Stomach (tissue), 9 donors: Measurements from ENCODE around the gene WFDC6. TPM values are rescaled to one million over a fixed set of nuclear protein-coding genes. Genes with fewer than 3 reads are reported as not detected.

Source experiments
- DNase-seq, 2 donors: peaks; one replicate each; pipeline versions ENCODE4 v3.0.0 to v3.0.0-alpha.2; 2013 to 2019
- H3K27ac ChIP-seq, 5 donors: fragments of 200-600 bp in 4 of 5; sonication (generic) in 4 of 5; one replicate each; pipeline ENCODE4 v1.5.1; 2013 to 2019; ENCODE audit warnings: mild to moderate bottlenecking in 1 of 5, moderate library complexity in 1 of 5
- H3K27me3 ChIP-seq, 3 donors: fragments of 200-600 bp; sonication (generic); one replicate each; pipeline ENCODE4 v1.5.1; 2017 to 2019; ENCODE audit warnings: mixed run types in 1 of 3
- H3K36me3 ChIP-seq, 4 donors: fragments of 200-600 bp; sonication (generic); 1 replicate in 3 of 4; 2 replicates in 1 of 4; pipeline ENCODE4 v1.5.1; 2016 to 2019
- H3K4me1 ChIP-seq, 4 donors: fragments of 200-600 bp; sonication (generic); one replicate each; pipeline ENCODE4 v1.5.1; 2016 to 2019
- H3K4me3 ChIP-seq, 4 donors: fragments of 200-600 bp; sonication (generic) in 3 of 4; one replicate each; pipeline ENCODE4 v1.5.1; 2016 to 2019; ENCODE audit warnings: mild to moderate bottlenecking in 1 of 4
- H3K9me3 ChIP-seq, 4 donors: fragments of 200-600 bp; sonication (generic); one replicate each; pipeline ENCODE4 v1.5.1; 2016 to 2019
- CTCF ChIP-seq, 7 experiments: fragments of 450-650 bp in 4 of 7; fragments of 200-600 bp in 3 of 7; sonication (generic) in 3 of 7; IDR thresholded peaks; one replicate each; pipeline ENCODE4 v1.5.1; 2016 to 2019; ENCODE audit warnings: antibody characterized with exemption in 7 of 7, control low read depth in 2 of 7, mild to moderate bottlenecking in 1 of 7
- EP300 ChIP-seq: sonication (generic); formaldehyde crosslinking; IDR thresholded peaks from one replicate; pipeline ENCODE4 v1.6.1; 2017; ENCODE audit warnings: antibody characterized with exemption
- POLR2A ChIP-seq, 4 donors: fragments of 450-650 bp; IDR thresholded peaks; one replicate each; pipeline ENCODE4 v1.6.1; 2016; ENCODE audit warnings: antibody characterized with exemption in 4 of 4, control low read depth in 2 of 4, mild to moderate bottlenecking in 1 of 4, moderate library complexity in 1 of 4
- POLR2AphosphoS5 ChIP-seq, 3 donors: sonication (generic); formaldehyde crosslinking; IDR thresholded peaks; one replicate each; pipeline ENCODE4 v1.6.1; 2016; ENCODE audit warnings: antibody characterized with exemption in 3 of 3
- WGBS, 5 donors: extraction: QIAGEN DNeasy Blood & Tissue Kit in 3 of 5; methylation state at CpG; one replicate each; pipeline versions ENCODE4 v1.1.5 to v1.1.7; 2013 to 2018; 5-methylcytosine and 5-hydroxymethylcytosine counted together
- intact Hi-C: fragments of 100-400 bp; cut with DNase I; formaldehyde crosslinking; loops from one replicate; pipeline ENCODE4 v1.15.1; 2023; ENCODE audit warnings: low total_unique reads
- polyA plus RNA-seq, 3 donors: library from polyadenylated mRNA; stranded (reverse); fragments of 200-250 nt; gene quantifications; one replicate each; pipeline ENCODE4 v1.2.3, GENCODE V29; 2013
- small RNA-seq, 4 donors: library from RNA; depleted of rRNA; stranded (forward); fragments of <200 nt; gene quantifications; one replicate each; pipeline ENCODE3, GENCODE V24; 2016
- total RNA-seq, 5 donors: library from RNA; depleted of rRNA; stranded (reverse); fragments of >200 nt; gene quantifications; one replicate each; pipeline versions ENCODE4 v1.1.0 to v1.2.3, GENCODE V29; 2014 to 2016
- donor health status: healthy with polysubstance abuse.
- donor health status: Bipolar disorder and iron deficiency.
- donor health status: healthy.

WFDC6 gene
- total and polyA plus RNA-seq, 8 donors = not detected

GRCh38 chr20:45489083-45489531, 50.2 kb downstream of the WFDC6 start:
- no peak for DNase-seq
- TF ChIP-seq CTCF (IDR thresholded peaks at IDR 0.05) (no peak), POLR2AphosphoS5 (IDR thresholded peaks at IDR 0.05) (no peak), EP300 (no peak), POLR2A (IDR thresholded peaks at IDR 0.05) (no peak)
- Histone ChIP-seq H3K27me3 (peaks cover 0 to 18% (median 4%) of the 10 kb centered on the region in 3 donors), H3K9me3 (no peaks in the 10 kb centered on the region), H3K27ac (no peak overlapping the region), H3K36me3 (no peaks in the 10 kb centered on the region), H3K4me1 (no peaks in the 10 kb centered on the region), H3K4me3 (no peak overlapping the region)
- WGBS, 5 donors = 36 to 52% (median 42%) methylated on average over 1 of the region's 1 CpG
- intact Hi-C loops = no loop called here

GRCh38 chr20:45487231-45487635, 52.0 kb downstream of the WFDC6 start:
- Histone ChIP-seq H3K9me3 (no peaks in the 10 kb centered on the region), H3K4me1 (no peaks in the 10 kb centered on the region), H3K36me3 (no peaks in the 10 kb centered on the region), H3K27ac (no peak overlapping the region), H3K27me3 (peaks cover 0 to 23% (median 4%) of the 10 kb centered on the region in 3 donors), H3K4me3 (no peak overlapping the region)
- 14 to 35% (median 26%) methylated on average over 12 to 20 of the region's 20 CpGs for WGBS, 5 donors
- TF ChIP-seq EP300 (no peak), CTCF (IDR thresholded peaks at IDR 0.05) (peak in 1 of 7 experiments; percentile 15), POLR2A (IDR thresholded peaks at IDR 0.05) (no peak), POLR2AphosphoS5 (IDR thresholded peaks at IDR 0.05) (no peak)
- DNase-seq = peak in 1 of 2 donors; percentile 14
- intact Hi-C loops = no loop called here

- TF ChIP-seq POLR2A (IDR thresholded peaks at IDR 0.05) (no peak), POLR2AphosphoS5 (IDR thresholded peaks at IDR 0.05) (no peak), CTCF (IDR thresholded peaks at IDR 0.05) (no peak), EP300 (no peak)
- Histone ChIP-seq H3K27ac (no peak overlapping the region), H3K4me3 (no peak overlapping the region), H3K27me3 (peaks cover 0 to 33% (median 4%) of the 10 kb centered on the region in 3 donors), H3K4me1 (no peaks in the 10 kb centered on the region), H3K9me3 (no peaks in the 10 kb centered on the region), H3K36me3 (no peaks in the 10 kb centered on the region)
- WGBS, 5 donors = 49 to 67% (median 58%) methylated on average over 4 of the region's 4 CpGs
- DNase-seq = no peak
- intact Hi-C loops = no loop called here
These were observed 53.9 kb downstream of the WFDC6 start for GRCh38 chr20:45485388-45485787.

- WGBS, 5 donors = 37 to 47% (median 40%) methylated on average over 6 of the region's 6 CpGs
- no peak overlapping the region for H3K27ac ChIP-seq
These were observed 54.6 kb downstream of the WFDC6 start for GRCh38 chr20:45484676-45485075.

More at GRCh38 chr20:45484676-45485075, 54.6 kb downstream of the WFDC6 start:
- intact Hi-C loops = no loop called here
- Histone ChIP-seq H3K27me3 (peaks cover 0 to 40% (median 4%) of the 10 kb centered on the region in 3 donors), H3K4me3 (no peak overlapping the region), H3K4me1 (no peaks in the 10 kb centered on the region), H3K36me3 (no peaks in the 10 kb centered on the region), H3K9me3 (no peaks in the 10 kb centered on the region)
- DNase-seq = no peak
- TF ChIP-seq POLR2AphosphoS5 (IDR thresholded peaks at IDR 0.05) (no peak), EP300 (no peak), POLR2A (IDR thresholded peaks at IDR 0.05) (no peak), CTCF (IDR thresholded peaks at IDR 0.05) (no peak)

Small RNA genes lying within 50 kb of the gene (small RNA-seq; reads per million reads assigned to genes)
- gene AL031663.1 (0 reads per million in 4 donors), gene HSPD1P21 (0 reads per million in 4 donors), gene RNA5SP485 (0 reads per million in 4 donors)

Other genes with a start within 250 kb of the WFDC6 start
- gene RBPJL, start 232.6 kb downstream of the WFDC6 start, total RNA-seq = 1 to 10 TPM in 1 of 5 donors, not detected in 4; 2.2 TPM
- 10 to 100 TPM in 1 of 3 donors, 1 to 10 TPM in 2; 2.7 to 10.4 (median 4.1) TPM for gene RBPJL, start 232.6 kb downstream of the WFDC6 start, polyA plus RNA-seq
- under 1 TPM in 1 of 5 donors, not detected in 4; 0.37 TPM for gene MATN4, start 231.2 kb downstream of the WFDC6 start, total RNA-seq
- under 1 TPM in 2 of 3 donors, not detected in 1; 0.25 to 0.30 TPM for gene MATN4, start 231.2 kb downstream of the WFDC6 start, polyA plus RNA-seq
- 100 to 1,000 TPM in 2 of 5 donors, 10 to 100 TPM in 3; 27.4 to 343 (median 81.4) TPM for gene SDC4, start 191.1 kb downstream of the WFDC6 start, total RNA-seq
- 10 to 100 TPM; 29.6 to 97.3 (median 78.8) TPM for gene SDC4, start 191.1 kb downstream of the WFDC6 start, polyA plus RNA-seq
- gene SYS1, start 176.3 kb downstream of the WFDC6 start, total RNA-seq = 100 to 1,000 TPM in 1 of 5 donors, 10 to 100 TPM in 4; 16.0 to 119 (median 25.1) TPM
- gene SYS1, start 176.3 kb downstream of the WFDC6 start, polyA plus RNA-seq = 10 to 100 TPM; 11.2 to 19.7 (median 18.8) TPM
- gene TP53TG5, start 161.2 kb downstream of the WFDC6 start, total RNA-seq = not detected
- under 1 TPM in 2 of 3 donors, not detected in 1; 0.12 to 0.33 TPM for gene TP53TG5, start 161.2 kb downstream of the WFDC6 start, polyA plus RNA-seq
- 100 to 1,000 TPM in 1 of 5 donors, 10 to 100 TPM in 4; 10.6 to 131 (median 51.3) TPM for gene DBNDD2, start 131.2 kb downstream of the WFDC6 start, total RNA-seq
- 10 to 100 TPM; 55.6 to 90.7 (median 77.6) TPM for gene DBNDD2, start 131.2 kb downstream of the WFDC6 start, polyA plus RNA-seq
- 100 to 1,000 TPM in 2 of 5 donors, 10 to 100 TPM in 3; 22.6 to 137 (median 87.2) TPM for gene PIGT, start 123.3 kb downstream of the WFDC6 start, total RNA-seq
- 10 to 100 TPM; 30.5 to 72.5 (median 45.0) TPM for gene PIGT, start 123.3 kb downstream of the WFDC6 start, polyA plus RNA-seq
- gene WFDC2, start 69.7 kb downstream of the WFDC6 start, total RNA-seq = 10 to 100 TPM in 2 of 5 donors, 1 to 10 TPM in 2, not detected in 1; 2.2 to 82.8 (median 37.6) TPM
- gene WFDC2, start 69.7 kb downstream of the WFDC6 start, polyA plus RNA-seq = 10 to 100 TPM in 2 of 3 donors, 1 to 10 TPM in 1; 6.4 to 57.7 (median 49.0) TPM
- gene SPINT3, start 23.9 kb downstream of the WFDC6 start, total RNA-seq = not detected
- gene SPINT3, start 23.9 kb downstream of the WFDC6 start, polyA plus RNA-seq = not detected
- gene EPPIN, start 7.9 kb upstream of the WFDC6 start, total RNA-seq = not detected
- not detected for gene EPPIN, start 7.9 kb upstream of the WFDC6 start, polyA plus RNA-seq
- gene WFDC8, start 39.8 kb upstream of the WFDC6 start, total RNA-seq = not detected
- not detected for gene WFDC8, start 39.8 kb upstream of the WFDC6 start, polyA plus RNA-seq
- gene WFDC10A, start 90.3 kb upstream of the WFDC6 start, total RNA-seq = not detected
- gene WFDC10A, start 90.3 kb upstream of the WFDC6 start, polyA plus RNA-seq = not detected
- gene WFDC9, start 91.8 kb upstream of the WFDC6 start, total RNA-seq = not detected
- gene WFDC9, start 91.8 kb upstream of the WFDC6 start, polyA plus RNA-seq = not detected
- gene WFDC11, start 130.8 kb upstream of the WFDC6 start, total RNA-seq = not detected
- not detected for gene WFDC11, start 130.8 kb upstream of the WFDC6 start, polyA plus RNA-seq
- not detected for gene WFDC13, start 162.6 kb upstream of the WFDC6 start, total RNA-seq
- gene WFDC13, start 162.6 kb upstream of the WFDC6 start, polyA plus RNA-seq = not detected
- 1 to 10 TPM in 1 of 5 donors, not detected in 4; 4.3 TPM for gene WFDC10B, start 165.5 kb upstream of the WFDC6 start, total RNA-seq
- 1 to 10 TPM in 1 of 3 donors, not detected in 2; 1.6 TPM for gene WFDC10B, start 165.5 kb upstream of the WFDC6 start, polyA plus RNA-seq
- not detected for gene SPINT4, start 182.9 kb upstream of the WFDC6 start, total RNA-seq
- gene SPINT4, start 182.9 kb upstream of the WFDC6 start, polyA plus RNA-seq = not detected